Naive B cell (primary cell): ENCODE measurements around the gene FGD4. TPM values are rescaled to one million over a fixed set of nuclear protein-coding genes. Genes with fewer than 3 reads are reported as not detected.

Experiments
- ATAC-seq, 2 donors: fragments of 150-1000 bp; cut with Tn5 transposase; 2 replicates each; pipeline ENCODE4 v1.10.0; 2021; ENCODE audit warnings: low read depth in 2 of 2, mild to moderate bottlenecking in 2 of 2, moderate library complexity in 2 of 2
- DNase-seq: peaks from one replicate; pipeline ENCODE4 v3.0.0; 2022
- H3K27ac Mint-ChIP-seq, 6 donors: one replicate each; pipeline ENCODE4 v1.8.0; 2020 to 2022; ENCODE audit warnings: mild to moderate bottlenecking in 6 of 6, mixed read lengths in 6 of 6, moderate library complexity in 5 of 6, inconsistent platforms in 2 of 6
- H3K27me3 Mint-ChIP-seq, 3 donors: one replicate each; pipeline ENCODE4 v1.8.0; 2021 to 2022; ENCODE audit warnings: mixed read lengths in 3 of 3, mild to moderate bottlenecking in 1 of 3
- H3K36me3 Mint-ChIP-seq, 2 donors: one replicate each; pipeline ENCODE4 v1.8.0; 2020 to 2022; ENCODE audit warnings: mixed read lengths in 2 of 2, inconsistent platforms in 1 of 2, mild to moderate bottlenecking in 1 of 2
- H3K4me1 Mint-ChIP-seq, 3 donors: one replicate each; pipeline ENCODE4 v1.8.0; 2020 to 2022; ENCODE audit warnings: mixed read lengths in 3 of 3, inconsistent platforms in 1 of 3, mild to moderate bottlenecking in 1 of 3, moderate library complexity in 1 of 3
- H3K4me3 Mint-ChIP-seq, 8 donors: one replicate each; pipeline ENCODE4 v1.8.0; 2020 to 2022; ENCODE audit warnings: mild to moderate bottlenecking in 8 of 8, mixed read lengths in 8 of 8, moderate library complexity in 8 of 8, inconsistent platforms in 2 of 8
- H3K9me3 Mint-ChIP-seq, 7 donors: one replicate each; pipeline ENCODE4 v1.8.0; 2020 to 2022; ENCODE audit warnings: mixed read lengths in 7 of 7, mild to moderate bottlenecking in 5 of 7, inconsistent platforms in 2 of 7, moderate library complexity in 1 of 7
- polyA plus RNA-seq, 6 donors: library from polyadenylated mRNA; unstranded; fragments of 300-500 nt; fragmentation: Illumina TruSeq; gene quantifications; one replicate each; pipeline ENCODE4 v1.2.3, GENCODE V29; 2021; ENCODE audit warnings: low read depth in 6 of 6

The FGD4 gene
- polyA plus RNA-seq, 6 donors from 2014 or later, result 1.4 to 5.2 (median 1.9) TPM; not detected in 1

- H3K9me3 Mint-ChIP-seq, result no peaks in the 10 kb centered on the region
- no peaks in the 10 kb centered on the region for H3K36me3 Mint-ChIP-seq
- H3K27ac Mint-ChIP-seq, result peak overlapping the region in 1 of 6 donors; percentile 11
- ATAC-seq (no peak), DNase-seq (no peak)
- H3K4me3 Mint-ChIP-seq, result no peak overlapping the region
- no peaks in the 10 kb centered on the region for H3K27me3 Mint-ChIP-seq
- peaks cover 0 to 2% (median 0%) of the 10 kb centered on the region in 3 donors for H3K4me1 Mint-ChIP-seq
Measured at GRCh38 chr12:32450768-32451167, 51.4 kb downstream of the FGD4 start.

- Mint-ChIP-seq H3K4me3 (no peak overlapping the region), H3K27ac (peak overlapping the region in 1 of 6 donors; percentile 17), H3K27me3 (no peaks in the 10 kb centered on the region), H3K4me1 (peaks cover 0 to 7% (median 4%) of the 10 kb centered on the region in 3 donors), H3K36me3 (no peaks in the 10 kb centered on the region), H3K9me3 (no peaks in the 10 kb centered on the region)
- DNase-seq (no peak), ATAC-seq (no peak)
Measured at GRCh38 chr12:32451816-32452215, 52.5 kb downstream of the FGD4 start.

DNA sequence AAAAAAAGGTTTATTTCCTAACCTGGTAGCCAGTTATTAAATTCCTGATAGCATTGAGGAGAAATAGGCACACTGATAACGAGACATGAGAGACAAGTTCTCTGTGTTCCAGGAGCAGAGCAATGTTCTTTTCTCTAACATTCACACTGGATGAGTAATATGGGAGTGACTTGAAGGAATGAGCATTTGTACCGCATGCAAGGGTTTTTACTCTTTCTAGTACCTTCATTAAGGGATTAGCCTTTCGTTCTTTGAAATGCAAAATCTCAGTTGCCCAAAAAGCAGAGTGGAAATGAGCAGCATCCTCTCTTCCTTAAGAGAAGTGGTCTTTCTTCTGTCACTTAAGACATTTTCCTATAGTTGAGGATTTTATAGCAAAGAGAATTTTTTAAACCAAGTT, 54.7 kb downstream of the FGD4 start:
- no peak for DNase-seq
- Mint-ChIP-seq H3K36me3 (no peaks in the 10 kb centered on the region), H3K9me3 (no peaks in the 10 kb centered on the region), H3K27ac (no peak overlapping the region), H3K27me3 (no peaks in the 10 kb centered on the region), H3K4me1 (peaks cover 0 to 9% (median 4%) of the 10 kb centered on the region in 3 donors), H3K4me3 (no peak overlapping the region)
- no peak for ATAC-seq

DNA sequence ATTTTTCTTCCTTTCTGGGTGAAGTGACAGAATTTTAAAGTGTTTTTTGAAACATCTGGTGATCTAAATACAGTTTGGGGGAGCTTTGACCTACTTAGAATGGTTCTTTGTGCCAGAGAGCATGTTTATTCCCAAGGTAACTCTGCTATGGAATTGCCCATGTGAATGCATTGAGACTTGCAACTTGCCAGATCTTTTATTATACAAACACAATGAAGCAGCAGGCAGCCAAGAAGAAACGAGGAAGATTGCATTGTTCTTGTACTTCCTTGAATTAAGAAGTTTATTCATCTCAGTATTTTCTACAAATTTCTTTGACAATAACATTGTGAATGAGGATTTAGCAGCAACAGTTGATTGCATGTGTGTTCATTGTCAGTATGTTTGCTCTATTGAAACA, 55.5 kb downstream of the FGD4 start:
- no peaks in the 10 kb centered on the region for H3K27me3 Mint-ChIP-seq

GRCh38 chr12:32455607-32456071, 56.3 kb downstream of the FGD4 start:
- no peaks in the 10 kb centered on the region for H3K27me3 Mint-ChIP-seq
- H3K4me1 Mint-ChIP-seq, result peaks cover 0 to 9% (median 4%) of the 10 kb centered on the region in 3 donors
- H3K4me3 Mint-ChIP-seq, result peak overlapping the region in 4 of 8 donors; percentile 26 to 42 (median 29)
- DNase-seq (peak; percentile 54), ATAC-seq (peak; percentile 35 to 51)
- no peaks in the 10 kb centered on the region for H3K36me3 Mint-ChIP-seq
- H3K9me3 Mint-ChIP-seq, result no peaks in the 10 kb centered on the region
- H3K27ac Mint-ChIP-seq, result peak overlapping the region in 1 of 6 donors; percentile 7

More for the DNA sequence above, 55.5 kb downstream of the FGD4 start:
- Mint-ChIP-seq H3K36me3 (no peaks in the 10 kb centered on the region), H3K9me3 (no peaks in the 10 kb centered on the region), H3K4me1 (peaks cover 0 to 9% (median 4%) of the 10 kb centered on the region in 3 donors), H3K4me3 (no peak overlapping the region), H3K27ac (no peak overlapping the region)
- ATAC-seq, result no peak
- DNase-seq, result no peak

- H3K4me1 Mint-ChIP-seq, result peaks cover 0 to 9% (median 4%) of the 10 kb centered on the region in 3 donors
- H3K4me3 Mint-ChIP-seq, result no peak overlapping the region
- H3K36me3 Mint-ChIP-seq, result no peaks in the 10 kb centered on the region
- ATAC-seq (no peak), DNase-seq (no peak)
- no peaks in the 10 kb centered on the region for H3K9me3 Mint-ChIP-seq
- no peak overlapping the region for H3K27ac Mint-ChIP-seq
- H3K27me3 Mint-ChIP-seq, result no peaks in the 10 kb centered on the region
Measured at GRCh38 chr12:32457251-32458025, 58.1 kb downstream of the FGD4 start.

- Mint-ChIP-seq H3K4me1 (peaks cover 0 to 8% (median 4%) of the 10 kb centered on the region in 3 donors), H3K36me3 (no peaks in the 10 kb centered on the region), H3K27ac (no peak overlapping the region), H3K9me3 (no peaks in the 10 kb centered on the region), H3K27me3 (no peaks in the 10 kb centered on the region), H3K4me3 (no peak overlapping the region)
- ATAC-seq, result no peak
- DNase-seq, result no peak
Measured at GRCh38 chr12:32460638-32461037, 61.3 kb downstream of the FGD4 start.

- H3K36me3 Mint-ChIP-seq, result no peaks in the 10 kb centered on the region
- H3K9me3 Mint-ChIP-seq, result no peaks in the 10 kb centered on the region
- no peak for DNase-seq
- peak overlapping the region in 1 of 6 donors; percentile 23 for H3K27ac Mint-ChIP-seq
- no peaks in the 10 kb centered on the region for H3K27me3 Mint-ChIP-seq
- peaks cover 4 to 11% (median 9%) of the 10 kb centered on the region in 3 donors for H3K4me1 Mint-ChIP-seq
- H3K4me3 Mint-ChIP-seq, result no peak overlapping the region
- ATAC-seq, result no peak
Measured at GRCh38 chr12:32462908-32463307, 63.5 kb downstream of the FGD4 start.

DNA sequence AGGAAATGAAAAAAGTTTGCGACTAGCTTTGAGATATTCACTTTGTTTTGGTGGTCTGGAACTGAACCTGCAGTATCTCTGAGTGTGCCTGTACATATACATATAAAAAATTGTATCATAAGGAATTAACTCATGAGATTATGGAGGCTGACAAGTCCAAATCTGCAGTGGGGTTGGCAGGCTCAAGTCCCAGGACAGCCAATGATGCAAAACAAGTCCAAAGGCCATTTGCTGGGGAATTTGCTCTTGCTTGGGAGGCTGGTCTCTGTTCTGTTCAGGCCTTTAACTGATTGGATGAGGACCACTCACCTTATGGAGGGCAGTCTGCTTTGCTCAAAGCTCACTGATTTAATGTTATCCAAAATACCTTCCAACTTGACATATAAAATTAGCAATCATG, 66.8 kb downstream of the FGD4 start:
- Mint-ChIP-seq H3K27me3 (no peaks in the 10 kb centered on the region), H3K27ac (no peak overlapping the region), H3K4me1 (peaks cover 14 to 23% (median 23%) of the 10 kb centered on the region in 3 donors), H3K9me3 (no peaks in the 10 kb centered on the region), H3K4me3 (no peak overlapping the region), H3K36me3 (no peaks in the 10 kb centered on the region)
- ATAC-seq (no peak), DNase-seq (no peak)

DNA sequence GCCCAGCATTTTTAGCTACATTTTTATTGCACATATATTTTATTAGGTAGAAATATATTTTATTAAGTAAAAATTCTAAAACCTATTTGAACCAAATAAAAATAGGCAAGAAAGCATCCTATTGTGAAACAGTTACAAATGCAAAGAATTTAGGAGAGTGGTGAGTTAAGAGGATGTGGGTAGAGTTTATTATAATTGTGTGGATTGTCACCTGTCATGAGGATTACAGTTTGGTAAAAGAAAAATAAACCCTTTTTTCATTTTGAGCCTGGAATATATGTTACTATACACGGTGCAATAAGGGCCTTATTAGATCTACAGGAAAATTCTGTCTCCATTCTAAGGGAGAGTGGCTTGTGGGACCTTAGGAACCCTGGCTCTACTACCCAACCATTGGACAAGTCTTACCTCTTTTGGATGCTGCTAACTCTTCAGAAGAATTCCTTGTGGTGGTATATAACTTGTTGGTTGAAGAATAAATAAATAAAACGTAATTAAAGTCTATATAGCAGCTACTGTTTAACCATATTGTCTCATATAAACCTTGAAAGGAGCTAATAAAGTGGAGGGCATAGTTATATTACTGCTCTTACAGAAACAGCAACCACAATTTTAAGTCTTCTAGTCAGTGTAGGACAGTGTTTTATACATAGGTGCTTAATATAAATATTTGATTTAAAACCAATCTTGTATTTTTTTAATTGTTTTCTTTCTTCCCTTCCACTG, 67.8 kb downstream of the FGD4 start:
- H3K27ac Mint-ChIP-seq, result peak overlapping the region in 3 of 6 donors; percentile 60 to 90 (median 75)
- no peaks in the 10 kb centered on the region for H3K27me3 Mint-ChIP-seq
- no peak for DNase-seq
- no peak for ATAC-seq
- no peaks in the 10 kb centered on the region for H3K9me3 Mint-ChIP-seq
- no peaks in the 10 kb centered on the region for H3K36me3 Mint-ChIP-seq
- peak overlapping the region in 2 of 8 donors; percentile 73 to 80 for H3K4me3 Mint-ChIP-seq
- peaks cover 16 to 27% (median 23%) of the 10 kb centered on the region in 3 donors for H3K4me1 Mint-ChIP-seq

DNA sequence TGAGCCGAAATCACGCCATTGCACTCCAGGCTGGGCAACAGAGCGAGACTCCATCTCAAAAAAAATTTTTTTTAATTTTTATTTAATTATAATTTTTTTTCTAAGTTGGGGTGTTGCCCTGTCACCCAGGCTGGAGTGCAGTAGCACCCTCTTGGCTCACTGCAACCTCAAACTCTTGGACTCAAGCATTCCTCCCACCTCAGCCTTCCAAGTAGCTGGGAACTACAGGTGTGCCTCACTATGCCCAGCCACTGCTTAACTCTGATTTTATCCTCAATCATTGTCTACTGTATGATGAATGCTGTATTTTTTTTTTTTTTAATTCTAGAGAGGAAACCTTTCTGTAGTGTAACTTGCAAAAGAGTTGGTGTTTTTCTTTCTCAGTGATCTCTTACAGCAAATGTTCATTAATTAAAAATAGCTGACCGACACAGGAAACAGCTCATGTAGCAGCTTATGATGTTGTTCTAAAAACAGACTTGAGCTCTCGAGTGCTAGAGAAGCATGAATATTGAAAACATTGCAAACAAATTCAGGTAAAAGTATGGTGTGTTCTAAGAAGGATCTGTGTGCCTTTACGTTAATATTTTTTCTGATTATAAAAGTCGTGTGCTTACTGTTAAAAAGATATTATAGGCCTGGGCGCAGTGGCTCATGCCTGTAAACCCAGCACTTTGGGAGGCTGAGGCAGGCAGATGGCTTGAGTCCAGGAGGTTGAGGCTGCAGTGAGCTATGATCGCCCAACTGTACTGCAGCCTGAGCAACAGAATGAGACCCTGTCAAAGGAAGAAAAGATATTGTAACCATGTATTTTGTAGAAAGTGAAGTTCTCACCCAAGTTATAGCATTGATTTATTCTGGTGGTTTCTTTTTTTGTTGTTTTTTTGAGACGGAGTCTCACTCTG, 68.9 kb downstream of the FGD4 start:
- DNase-seq, result no peak
- peak overlapping the region; percentile 81 to 94 (median 88) for H3K27ac Mint-ChIP-seq
- no peaks in the 10 kb centered on the region for H3K9me3 Mint-ChIP-seq
- no peaks in the 10 kb centered on the region for H3K27me3 Mint-ChIP-seq
- peak overlapping the region in 7 of 8 donors; percentile 47 to 88 (median 72) for H3K4me3 Mint-ChIP-seq
- ATAC-seq, result no peak
- H3K4me1 Mint-ChIP-seq, result peaks cover 16 to 27% (median 23%) of the 10 kb centered on the region in 3 donors
- no peaks in the 10 kb centered on the region for H3K36me3 Mint-ChIP-seq

DNA sequence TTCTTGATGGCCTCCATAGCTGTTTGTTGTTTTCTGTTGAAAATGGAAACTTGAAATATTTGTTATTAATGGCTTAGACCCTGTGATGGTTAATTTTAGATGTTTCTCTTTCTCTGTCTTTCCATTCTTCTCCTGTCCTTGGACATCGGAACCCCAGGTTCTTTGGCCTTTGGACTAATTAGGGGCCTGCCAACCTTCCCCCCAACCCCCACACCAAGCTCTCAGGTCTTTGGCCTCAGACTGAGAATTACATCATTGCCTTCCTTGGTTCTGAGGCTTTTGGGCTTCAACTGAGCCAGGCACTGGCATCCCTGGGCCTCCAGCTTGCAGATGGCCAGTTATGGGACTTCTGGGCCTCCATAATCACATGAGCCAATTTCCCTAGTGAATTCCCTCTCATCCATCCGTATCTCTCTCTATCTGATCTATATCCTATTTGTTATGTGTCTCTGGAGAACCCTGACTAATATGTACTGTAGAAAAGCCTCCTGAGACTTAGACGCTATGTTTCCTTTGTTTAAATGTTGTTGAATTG, 71.6 kb downstream of the FGD4 start:
- H3K9me3 Mint-ChIP-seq, result no peaks in the 10 kb centered on the region
- peaks cover 16 to 27% (median 23%) of the 10 kb centered on the region in 3 donors for H3K4me1 Mint-ChIP-seq
- H3K36me3 Mint-ChIP-seq, result no peaks in the 10 kb centered on the region
- peak overlapping the region in 4 of 6 donors; percentile 37 to 74 (median 49) for H3K27ac Mint-ChIP-seq
- DNase-seq (no peak), ATAC-seq (no peak)
- no peaks in the 10 kb centered on the region for H3K27me3 Mint-ChIP-seq
- H3K4me3 Mint-ChIP-seq, result peak overlapping the region in 1 of 8 donors; percentile 43

DNA sequence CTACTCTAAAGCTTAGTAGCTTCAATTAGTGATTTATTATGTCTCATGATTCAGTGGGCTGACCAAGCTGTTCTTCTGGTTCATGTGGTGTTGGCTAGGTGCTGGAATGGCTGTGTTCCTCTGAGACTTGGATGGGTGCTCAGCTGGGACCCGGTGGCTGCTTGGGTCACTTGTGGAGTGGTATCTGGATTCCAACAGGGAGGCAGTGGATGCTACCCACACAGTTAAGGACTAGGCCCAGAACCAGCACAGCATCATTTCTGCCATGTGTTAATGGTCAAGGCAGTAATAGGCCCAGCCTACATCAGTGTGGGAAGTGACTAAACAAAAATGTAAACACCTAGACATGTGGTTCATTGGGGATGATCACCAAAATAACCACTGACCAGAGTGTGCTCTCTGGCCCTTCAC, 72.2 kb downstream of the FGD4 start:
- no peak for ATAC-seq
- Mint-ChIP-seq H3K4me3 (no peak overlapping the region), H3K36me3 (no peaks in the 10 kb centered on the region), H3K9me3 (no peaks in the 10 kb centered on the region), H3K4me1 (peaks cover 16 to 27% (median 20%) of the 10 kb centered on the region in 3 donors), H3K27ac (peak overlapping the region in 3 of 6 donors; percentile 24 to 49 (median 37)), H3K27me3 (no peaks in the 10 kb centered on the region)
- DNase-seq, result no peak
